Measurements from ENCODE around the gene VWA8.

DNA sequence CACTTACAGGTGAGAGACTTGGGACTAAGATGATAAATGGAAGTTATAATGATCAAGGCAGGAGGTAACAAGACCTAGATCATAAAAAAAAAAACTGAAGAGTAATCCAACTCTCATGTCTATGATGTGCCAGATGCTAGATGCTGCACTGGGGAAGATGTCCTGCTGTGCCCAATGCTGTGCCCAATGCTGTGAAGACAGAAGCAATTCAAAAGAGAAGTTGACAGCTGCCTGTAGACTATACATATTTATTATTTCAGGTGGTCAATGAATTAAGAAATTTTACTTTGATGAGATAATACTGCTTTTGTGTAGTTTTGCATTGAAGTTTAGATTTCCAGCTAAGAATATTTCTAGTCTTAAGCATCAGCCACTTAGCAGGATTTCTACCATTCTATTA is 21.5 kb downstream of the VWA8 start:
- no peak for TF ChIP-seq POLR2A (IDR thresholded peaks at IDR 0.05)
- TF ChIP-seq, protein P1, sequence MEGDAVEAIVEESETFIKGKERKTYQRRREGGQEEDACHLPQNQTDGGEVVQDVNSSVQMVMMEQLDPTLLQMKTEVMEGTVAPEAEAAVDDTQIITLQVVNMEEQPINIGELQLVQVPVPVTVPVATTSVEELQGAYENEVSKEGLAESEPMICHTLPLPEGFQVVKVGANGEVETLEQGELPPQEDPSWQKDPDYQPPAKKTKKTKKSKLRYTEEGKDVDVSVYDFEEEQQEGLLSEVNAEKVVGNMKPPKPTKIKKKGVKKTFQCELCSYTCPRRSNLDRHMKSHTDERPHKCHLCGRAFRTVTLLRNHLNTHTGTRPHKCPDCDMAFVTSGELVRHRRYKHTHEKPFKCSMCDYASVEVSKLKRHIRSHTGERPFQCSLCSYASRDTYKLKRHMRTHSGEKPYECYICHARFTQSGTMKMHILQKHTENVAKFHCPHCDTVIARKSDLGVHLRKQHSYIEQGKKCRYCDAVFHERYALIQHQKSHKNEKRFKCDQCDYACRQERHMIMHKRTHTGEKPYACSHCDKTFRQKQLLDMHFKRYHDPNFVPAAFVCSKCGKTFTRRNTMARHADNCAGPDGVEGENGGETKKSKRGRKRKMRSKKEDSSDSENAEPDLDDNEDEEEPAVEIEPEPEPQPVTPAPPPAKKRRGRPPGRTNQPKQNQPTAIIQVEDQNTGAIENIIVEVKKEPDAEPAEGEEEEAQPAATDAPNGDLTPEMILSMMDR (IDR thresholded peaks at IDR 0.05) = no peak
